SK-N-DZ (cell line): ENCODE data around the gene CACNA2D2.

Source experiments
- DNase-seq: peaks from one replicate; pipeline ENCODE4 v3.0.0-alpha.2; 2015; ENCODE audit warnings: low spot score

Gene CACNA2D2

DNA sequence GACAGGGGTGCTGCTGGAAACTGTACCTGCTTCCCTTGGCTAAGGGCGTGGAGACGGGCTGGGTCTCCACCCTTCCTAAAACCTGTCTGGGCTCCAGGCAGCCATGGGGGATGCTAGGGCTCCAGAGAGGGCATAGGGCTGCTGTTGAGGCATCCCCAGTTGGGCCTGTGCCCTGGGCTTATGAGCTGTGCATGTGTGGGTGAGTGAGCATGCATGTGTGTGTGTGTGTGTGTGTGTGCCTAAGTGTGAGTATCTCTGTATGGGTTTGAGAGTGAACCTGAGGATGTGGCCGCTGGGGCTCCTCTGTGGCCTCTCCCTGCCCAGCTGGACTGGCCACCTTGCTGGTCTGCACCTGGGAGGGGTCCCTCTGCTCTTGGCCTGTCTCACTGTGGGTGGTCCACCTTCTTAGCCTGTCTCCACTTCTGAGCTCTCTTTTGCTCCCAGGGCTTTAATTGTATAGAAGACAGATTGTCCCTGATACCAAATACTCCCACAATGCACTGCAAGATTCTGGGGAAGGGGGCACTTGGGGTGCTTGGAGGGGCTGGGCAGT, 132.2 kb downstream of the CACNA2D2 start:
- no peak for DNase-seq

DNA sequence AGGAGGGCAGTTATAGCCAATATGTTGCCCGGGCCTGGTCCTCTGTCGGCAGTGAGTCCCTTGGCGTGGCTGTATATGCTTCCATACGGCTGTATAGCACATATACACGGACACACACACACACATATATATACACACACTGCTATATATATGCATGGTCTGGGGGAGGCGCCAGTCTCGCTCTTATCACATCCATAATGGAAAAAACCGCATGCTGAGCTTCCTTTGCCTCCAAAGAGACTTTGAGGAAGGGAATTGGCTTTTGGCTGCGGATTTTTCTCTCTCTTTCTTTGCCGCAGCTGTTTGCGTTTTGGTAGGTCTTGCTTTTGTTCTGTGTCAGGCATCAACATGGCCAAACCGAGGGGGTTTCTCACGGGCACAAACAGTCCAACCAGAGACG, 132.8 kb downstream of the CACNA2D2 start:
- DNase-seq, result peak; percentile 59

DNA sequence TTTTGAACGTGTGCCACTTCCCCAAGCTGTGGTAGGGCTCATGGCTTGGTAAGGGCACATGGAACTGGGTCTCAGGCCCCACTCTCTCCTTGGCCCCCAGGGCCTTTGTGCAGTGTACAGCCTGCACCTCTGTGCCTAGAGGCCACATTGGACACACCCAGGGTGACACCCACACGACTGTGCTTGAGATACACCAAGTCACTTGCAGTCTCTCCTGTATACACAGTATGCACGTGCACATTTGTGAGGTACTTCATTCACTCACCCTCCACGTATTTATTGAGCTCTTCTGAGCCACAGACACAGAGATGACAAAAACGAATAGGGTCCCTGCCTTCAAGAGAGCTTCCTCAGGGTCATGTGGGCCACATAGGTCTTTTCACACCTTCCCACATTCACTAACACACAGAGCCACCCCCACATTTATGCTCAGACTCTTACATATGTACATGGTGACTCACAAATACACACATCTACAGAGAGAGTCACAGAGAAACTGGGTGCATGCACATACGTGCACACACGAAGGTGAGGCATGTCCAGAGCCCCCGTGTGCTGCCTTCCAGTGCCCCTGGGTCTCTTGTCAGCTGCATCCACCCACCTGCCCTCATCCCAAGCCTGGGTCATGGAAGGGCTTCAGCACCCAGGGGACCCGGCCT, 134.3 kb downstream of the CACNA2D2 start:
- no peak for DNase-seq

DNA sequence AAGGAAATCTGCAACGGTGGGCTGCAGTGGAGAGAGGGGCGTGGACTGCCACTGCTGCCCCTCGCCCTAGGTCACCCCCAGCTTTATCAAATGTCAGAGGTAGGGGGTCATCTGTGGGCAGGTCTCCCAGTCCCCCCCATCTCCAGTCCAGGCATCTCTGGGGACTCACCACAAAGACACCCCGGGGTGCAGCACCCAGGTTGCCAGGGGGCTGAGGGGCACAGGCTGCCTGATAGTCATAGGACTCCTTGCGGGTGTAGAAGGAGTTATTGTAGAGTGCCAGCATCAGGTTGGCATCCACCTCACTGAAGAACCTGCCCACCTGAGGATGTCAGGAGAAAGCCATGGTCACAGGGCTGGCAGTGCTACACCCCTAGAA, 137.6 kb downstream of the CACNA2D2 start:
- no peak for DNase-seq

DNA sequence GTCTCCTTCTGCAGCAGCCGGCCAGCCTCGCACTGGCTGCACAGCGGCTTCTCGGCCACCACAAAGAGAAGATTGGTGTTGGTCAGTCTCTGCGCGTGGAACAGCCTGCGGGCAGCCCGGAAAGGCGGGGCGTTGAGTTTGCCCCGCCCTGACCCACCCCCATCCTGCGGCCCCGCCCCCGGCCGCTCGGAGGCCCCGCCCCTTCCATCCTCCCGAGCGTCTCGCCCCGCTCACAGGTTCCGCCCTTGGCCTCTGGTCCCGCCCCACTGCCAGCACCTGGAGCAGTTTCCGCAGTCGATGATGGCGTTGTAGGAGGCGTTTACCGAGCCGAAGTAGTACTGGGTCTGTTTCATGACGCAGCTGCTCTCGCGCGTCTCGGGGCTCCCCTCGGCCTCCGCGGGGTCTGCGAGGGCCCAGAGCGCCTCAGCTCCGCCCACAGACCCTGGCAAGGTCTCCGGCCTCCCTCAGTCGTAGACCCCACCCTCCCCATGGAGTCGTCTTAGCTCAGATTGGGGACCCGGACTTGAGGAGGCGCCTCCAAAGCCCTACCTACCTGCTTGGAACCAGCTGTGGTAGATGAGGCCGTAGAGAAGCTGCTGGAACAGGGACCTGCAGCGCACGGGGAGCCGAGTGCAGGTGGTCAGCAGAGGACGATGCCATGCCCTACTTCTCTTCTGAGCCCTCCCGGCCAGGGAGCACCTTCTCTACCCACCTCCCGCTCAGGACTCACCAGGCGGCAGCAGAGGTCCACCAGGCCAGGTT, 138.2 kb downstream of the CACNA2D2 start:
- peak; percentile 78 for DNase-seq

DNA sequence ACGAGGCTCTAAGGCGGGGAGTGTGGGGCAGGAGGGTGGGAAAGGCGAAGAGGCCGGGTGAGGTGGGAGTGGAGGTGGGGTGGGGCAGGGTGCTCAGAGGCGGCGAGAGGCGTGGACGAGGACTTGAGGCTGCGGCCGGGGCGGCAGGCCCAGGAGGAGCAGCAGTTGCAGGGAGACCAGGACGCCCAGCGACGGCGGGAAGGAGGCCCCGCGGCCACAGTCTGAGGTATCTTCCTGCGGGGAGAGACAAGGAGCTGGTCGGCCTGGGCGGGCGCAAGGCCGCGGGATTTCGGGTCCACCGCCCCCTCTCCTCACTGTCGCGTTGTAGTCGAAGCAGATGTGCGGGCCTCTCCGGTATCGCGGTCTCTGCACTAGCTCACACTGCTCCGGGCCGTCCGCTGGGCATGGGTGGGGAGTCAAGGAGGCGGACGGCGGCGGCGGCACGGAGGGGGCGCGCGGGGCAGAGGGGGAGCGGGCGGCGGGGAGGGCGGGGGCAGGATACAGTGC, 138.8 kb downstream of the CACNA2D2 start:
- no peak for DNase-seq

DNA sequence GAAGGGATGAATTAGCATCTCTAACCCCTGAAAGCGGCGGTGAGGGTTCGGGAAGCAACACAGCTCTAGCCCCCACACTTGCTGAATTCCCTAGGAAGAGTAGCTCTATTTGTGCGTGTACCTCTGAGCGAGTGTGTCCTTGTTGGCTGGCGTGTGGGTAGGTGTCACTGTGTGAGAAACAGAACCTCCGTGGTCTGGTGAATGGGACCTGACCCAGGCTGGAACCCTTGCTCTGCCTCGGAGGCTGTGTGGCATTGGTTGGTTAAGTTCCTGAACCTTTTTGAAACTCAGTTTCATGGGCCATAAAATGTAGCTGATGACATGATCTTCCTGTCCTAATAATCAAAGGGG, 143.7 kb downstream of the CACNA2D2 start:
- DNase-seq, result no peak

DNA sequence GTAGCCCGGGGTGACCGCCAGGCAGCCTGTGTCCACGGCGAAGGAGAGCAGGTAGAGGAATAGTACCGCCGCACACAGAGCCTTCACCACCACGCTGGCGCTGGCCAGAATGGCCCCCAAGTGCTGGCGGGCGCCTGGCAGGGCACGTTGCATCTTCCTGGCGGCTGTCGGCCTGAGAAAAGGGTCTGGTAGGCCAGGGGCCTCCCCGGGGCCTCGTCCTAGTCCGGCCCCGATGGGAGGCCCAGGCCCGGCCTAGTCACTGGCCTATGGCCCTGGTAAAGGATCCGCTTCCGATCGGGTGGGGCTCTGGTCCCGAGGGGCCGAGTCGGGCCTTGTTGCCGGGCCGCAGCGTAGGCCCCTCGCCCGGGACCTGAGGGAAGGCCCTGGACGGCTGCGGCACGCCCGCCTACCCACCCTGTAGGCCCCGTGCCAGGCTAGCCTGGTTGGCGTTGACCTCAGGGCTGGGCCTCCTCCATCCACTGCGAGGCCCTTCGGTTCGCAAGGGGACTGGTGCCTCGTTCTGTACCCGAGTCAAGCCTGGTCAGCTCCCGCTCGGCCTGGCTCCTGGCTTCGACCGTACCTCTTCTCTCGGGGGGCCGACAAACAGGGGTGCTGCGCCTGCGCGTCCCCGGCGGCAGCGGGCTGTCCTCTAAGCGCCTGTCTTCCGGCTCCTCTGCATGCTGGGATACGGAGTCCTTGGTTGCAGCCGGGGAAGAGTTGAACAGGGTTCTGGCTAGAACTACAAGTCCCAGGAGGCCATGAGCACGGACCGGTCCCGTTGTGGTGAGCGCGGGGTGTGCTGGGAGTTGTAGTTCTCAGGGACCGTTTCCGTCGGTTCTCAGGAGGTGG, 144.3 kb downstream of the CACNA2D2 start, which contains the start of gene TMEM115:
Gene TMEM115, minus strand, starts transcription at position 611 of the 849 bp plus-strand sequence. Its CDS starts 458 bp downstream, at position 153.
- peak; percentile 97 for DNase-seq

DNA sequence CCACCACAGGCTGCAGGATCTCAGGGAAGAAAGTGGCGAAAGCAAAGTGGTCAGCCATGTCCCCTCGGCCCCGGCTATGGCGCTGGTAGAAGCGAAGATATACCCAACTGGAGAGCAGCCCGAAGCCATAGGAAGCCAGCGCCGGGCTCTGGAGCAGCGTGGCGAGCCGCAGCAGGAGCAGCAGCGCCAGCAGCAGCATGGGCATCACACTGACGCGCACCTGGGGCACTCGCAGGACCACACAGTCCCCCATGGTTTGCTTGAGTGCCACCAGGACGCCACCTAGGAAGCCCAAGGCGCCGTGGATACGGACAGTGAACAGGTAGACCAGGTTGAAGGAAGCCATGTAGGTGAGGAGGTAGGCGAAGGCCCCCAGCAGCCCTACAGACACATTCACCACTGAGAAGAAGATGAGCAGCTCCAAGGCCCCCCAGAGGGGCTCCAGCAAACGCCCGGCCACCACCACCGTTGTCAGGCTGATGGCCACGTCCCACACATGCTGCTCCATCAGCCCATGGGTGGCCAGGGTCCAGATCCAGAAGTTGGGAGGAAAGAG, 145.0 kb downstream of the CACNA2D2 start:
- no peak for DNase-seq

DNA sequence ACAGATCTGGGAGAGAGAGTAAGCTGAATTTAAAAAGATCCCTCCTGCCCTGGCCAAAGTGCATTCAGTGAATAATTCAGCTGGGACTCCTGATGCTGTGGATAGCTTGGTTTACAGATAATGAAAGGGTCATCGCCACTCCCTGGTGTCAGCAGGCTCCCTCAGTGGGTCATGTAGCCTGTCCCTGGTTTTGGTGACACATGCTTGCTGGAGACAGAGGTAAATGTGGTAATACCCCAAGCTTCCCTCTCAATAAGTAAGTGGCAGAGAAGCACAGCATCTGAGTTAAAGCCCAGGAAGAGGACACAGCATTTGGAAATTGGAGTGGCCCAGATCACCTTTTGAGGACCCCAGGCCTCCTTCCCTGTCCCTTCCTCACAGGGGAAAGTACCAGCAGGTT, 146.0 kb downstream of the CACNA2D2 start:
- no peak for DNase-seq

DNA sequence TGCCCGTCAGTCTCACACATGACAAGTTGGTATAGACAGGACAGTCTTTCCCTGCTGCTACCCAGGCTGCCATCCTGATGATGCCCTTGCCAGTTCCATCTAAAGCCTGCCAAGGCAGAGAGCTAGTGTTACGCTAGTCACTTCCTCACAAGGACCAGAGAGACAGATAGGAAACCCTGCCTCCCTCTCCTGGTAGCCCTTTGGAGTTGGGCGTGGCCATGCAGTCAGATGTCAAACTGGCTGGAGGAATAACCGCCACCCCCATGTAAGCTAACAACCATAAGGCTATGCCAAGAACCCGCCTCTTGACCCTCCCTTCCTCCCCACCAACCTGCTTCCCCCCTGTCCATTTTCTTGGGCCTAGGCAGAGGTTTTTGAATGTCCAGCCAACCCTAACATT, 146.9 kb downstream of the CACNA2D2 start:
- DNase-seq, result no peak

DNA sequence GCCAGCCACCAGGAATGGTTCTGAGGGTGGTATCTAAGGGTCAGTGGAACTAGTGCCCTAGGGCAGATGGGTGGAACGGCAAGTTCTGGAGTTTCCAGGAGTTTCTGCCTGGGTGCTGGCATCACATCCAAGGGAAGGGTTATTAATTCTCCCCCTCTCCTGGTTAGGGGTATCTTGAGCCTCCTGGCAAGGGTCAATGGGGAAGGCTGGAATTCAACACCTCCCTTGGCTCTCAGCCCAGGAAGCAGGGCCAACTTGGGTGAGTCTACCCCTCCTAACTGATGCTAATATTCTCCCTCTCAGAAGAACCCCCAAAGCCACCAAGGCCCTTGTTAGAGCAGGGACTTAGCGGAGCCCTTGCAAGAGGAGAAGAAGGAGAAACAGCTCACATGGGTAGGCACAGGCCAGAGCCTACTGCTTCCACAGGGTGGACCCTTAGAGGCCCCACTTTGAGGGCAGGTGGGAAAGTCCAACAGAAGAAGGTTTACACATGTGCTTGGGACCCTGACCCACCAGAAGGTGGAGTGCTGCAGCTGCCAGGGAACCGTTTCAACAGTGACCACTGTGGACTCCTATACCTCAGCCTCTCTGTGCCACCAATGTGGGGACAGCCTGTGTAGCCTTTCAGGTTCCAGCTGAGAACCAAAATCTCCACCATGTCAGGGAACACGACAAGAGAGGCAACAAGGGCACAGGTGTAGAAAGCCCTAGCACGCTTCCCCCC, 147.4 kb downstream of the CACNA2D2 start:
- DNase-seq, result no peak

DNA sequence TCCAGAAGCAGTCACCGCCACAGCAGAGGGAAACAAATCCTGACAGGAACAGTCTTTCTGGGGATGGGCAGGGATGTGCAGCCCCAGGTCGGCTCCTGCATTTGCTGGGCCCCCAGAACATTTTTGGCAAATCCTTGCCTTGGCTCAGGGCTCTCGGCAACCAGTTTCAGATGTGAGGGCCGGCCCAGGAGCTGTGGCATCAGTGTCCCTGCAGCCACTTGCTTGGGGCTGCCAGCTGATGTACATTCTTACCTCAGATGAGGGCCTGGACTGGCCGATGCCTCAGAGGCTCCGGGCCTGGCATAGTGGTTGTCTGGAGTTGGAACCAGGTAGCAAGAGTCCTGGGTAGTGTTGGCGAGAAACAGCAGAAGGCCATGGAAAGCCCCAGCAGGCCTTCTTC, 148.6 kb downstream of the CACNA2D2 start:
- no peak for DNase-seq

DNA sequence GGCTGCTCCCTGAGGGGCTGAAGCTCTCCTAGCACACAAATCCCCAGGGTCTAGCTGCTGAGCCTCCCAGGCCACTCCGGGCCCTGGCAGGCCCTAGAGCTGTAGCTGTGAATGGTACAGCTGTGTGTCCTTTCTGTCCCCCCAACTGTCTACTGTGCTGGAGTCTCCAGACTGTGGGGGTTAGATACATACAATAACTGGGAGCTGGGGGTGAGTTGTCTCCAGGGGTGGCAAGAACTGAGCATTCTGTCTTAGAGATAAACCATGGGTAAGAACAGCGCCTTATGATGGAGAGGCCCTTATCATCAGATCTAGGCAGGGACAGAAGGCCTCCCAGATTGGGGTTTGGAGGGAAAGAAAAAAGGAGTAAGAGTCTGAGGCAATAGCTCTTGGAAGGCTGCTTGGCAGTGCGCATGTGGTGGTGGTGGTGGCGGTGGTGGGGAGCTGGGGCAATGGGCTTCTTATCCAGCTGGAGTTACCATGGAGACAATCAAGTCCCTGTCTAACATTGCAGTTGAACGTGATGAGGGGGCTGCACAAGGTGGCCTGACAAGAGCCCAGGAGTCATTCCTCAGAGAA, 149.2 kb downstream of the CACNA2D2 start:
- DNase-seq, result no peak

DNA sequence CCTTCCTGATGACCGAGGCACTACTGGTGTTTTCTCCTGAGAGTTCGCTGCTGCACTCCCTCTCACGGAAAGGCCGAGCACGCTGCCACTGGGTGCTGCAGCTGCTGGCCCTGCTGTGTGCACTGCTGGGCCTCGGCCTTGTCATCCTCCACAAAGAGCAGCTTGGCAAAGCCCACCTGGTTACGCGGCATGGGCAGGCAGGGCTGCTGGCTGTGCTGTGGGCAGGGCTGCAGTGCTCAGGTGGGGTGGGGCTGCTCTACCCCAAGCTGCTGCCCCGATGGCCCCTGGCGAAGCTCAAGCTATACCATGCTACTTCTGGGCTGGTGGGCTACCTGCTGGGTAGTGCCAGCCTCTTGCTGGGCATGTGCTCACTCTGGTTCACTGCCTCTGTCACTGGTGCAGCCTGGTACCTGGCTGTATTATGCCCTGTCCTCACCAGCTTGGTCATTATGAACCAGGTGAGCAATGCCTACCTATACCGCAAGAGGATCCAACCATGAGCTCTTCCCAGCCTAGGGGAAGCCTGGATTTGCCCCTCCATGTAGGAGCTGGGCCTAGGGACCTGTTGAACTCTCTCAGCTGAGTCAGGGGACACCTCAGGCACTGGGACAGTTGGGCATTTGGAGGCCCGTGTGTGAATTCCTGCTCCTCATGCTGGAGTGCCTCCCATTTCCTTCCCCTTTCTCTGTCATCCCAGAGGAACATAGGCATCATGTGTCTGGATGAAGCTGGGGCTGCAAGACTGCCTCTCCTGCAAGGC, 150.0 kb downstream of the CACNA2D2 start:
- DNase-seq, result no peak

DNA sequence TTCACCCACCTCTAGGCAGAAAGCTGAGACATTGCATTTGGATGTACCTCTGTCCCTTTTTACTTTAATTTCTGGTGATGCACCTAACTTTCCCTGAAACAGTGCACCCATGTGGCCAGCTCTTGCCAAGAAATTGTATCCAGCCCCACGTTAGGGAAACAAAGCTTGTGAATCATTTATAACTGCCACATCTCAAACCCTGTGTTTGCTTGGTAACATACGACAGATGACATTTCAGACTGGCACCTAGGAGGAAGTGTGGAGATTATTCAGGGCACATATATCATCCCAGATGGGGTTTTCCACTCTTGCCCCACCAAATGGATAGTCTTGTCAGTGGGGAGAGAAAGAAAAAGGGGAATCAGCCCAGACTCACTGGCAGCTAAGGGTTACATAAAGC, 150.7 kb downstream of the CACNA2D2 start:
- no peak for DNase-seq

DNA sequence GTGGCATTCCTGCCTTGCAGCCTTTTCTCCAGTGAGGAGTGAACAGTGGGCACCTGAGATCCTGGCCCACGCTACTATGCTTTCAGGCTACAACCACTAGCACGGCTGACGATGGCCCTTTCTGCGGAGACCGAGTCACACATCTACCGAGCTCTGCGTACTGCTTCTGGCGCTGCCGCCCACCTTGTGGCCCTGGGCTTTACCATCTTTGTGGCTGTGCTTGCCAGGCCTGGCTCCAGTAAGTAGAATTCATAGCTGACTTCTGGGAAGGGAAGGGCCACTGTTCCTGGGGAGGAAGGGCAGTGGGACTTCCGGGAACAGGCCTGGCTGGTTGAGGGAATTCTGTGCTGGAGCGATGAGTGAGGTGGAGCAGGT, 152.1 kb downstream of the CACNA2D2 start:
- no peak for DNase-seq

DNA sequence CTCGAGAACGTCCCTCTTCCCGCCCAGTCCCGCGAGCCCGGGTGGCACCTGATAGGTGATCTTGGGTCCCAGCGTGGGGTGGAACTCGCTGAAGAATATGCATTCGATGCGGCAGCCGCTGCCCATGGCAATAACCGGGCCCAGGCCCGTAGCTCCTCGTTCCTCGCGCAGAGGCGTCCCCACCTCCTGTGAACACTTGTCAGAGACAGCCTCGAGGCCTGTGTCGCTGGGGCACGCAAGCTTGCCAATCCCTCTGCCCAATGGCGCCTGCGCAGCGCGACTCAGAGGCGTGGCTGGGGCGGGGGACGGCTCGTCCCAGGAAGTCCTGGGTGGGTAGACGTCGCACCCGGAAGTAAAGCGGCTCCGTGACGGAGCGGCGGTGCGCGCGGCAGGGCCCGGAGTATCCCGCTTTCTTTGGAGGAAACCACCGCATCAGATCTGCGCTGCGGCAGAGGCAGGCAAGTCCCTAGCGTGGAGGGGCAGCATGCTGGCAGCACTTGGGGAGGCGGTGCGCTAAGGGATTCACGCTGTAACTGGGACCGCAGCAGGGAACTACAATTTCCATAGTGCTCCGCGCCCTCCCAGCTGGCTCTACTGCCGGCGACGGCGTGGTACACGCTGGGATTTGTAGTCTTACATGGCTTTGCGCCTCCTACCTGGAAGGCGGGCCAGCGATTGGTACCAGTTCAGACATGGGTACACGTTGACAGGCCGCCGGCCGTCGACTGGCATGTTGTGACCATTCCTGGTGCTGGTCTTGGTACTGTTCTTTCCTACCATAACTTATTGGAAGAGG, 152.7 kb downstream of the CACNA2D2 start, which contains the start of the genes CYB561D2 and NPRL2:
Gene CYB561D2, plus strand, starts transcription at position 336 of the 796 bp plus-strand sequence. CDS start 572 bp downstream, outside the sequence.
Gene NPRL2, minus strand, starts transcription at position 249 of the 796 bp plus-strand sequence. Its CDS starts 123 bp downstream, at position 126.
- DNase-seq, result peak; percentile 91

DNA sequence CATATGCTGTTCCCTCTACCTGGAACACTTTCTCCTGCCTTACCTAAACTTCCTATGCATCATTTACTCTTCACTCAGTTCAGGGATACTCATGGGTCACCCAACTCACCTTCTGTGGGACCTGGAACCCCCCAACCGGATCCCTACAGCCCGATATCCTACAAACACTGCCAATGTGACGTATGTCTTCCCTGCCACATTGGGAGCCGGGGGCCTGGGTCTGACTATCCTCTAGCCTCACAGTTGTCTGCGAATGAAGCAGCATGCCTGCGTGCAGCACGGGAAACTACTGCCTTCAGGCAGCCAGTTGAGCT, 153.3 kb downstream of the CACNA2D2 start:
- DNase-seq, result no peak
